ENCODE data around the gene UBE2J1. TPM values are rescaled to one million over a fixed set of nuclear protein-coding genes. Genes with fewer than 3 reads are reported as not detected.
"Not testable (repeated sequence)": the region's sequence is repeated elsewhere in the genome, so short reads cannot be mapped to it uniquely, and the experiment has no call there.

Gene UBE2J1
- total RNA-seq, 3 donors from 2014 or later, result 40.0 to 50.2 (median 42.2) TPM

DNA sequence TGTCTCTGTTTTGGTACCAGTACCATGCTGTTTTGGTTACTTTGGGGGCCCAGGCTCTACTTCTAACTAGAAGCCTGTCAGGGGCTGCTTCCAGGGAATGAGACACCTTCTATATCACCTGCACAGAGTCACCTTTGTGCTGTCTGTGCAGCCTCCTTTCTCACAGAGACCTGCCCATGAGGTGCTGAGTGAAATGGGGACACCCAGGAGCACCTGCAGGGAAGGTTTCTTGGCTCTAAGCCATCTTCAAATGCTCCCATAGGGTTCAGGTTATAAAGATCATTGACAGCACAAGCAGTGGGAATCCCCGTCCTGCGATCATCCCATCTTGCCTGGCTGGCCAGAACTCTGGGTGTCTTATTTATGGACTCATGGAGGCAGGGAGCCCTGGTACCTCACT is 56.5 kb downstream of the UBE2J1 start:
- no peak for ATAC-seq
- Histone ChIP-seq H3K4me1 (ENCODE audit: low read depth) (peaks cover 4% of the 10 kb centered on the region), H3K9me3 (no peaks in the 10 kb centered on the region), H3K4me3 (no peak overlapping the region), H3K36me3 (ENCODE audit: low read depth) (no peaks in the 10 kb centered on the region)
- no peak for DNase-seq
- TF ChIP-seq, protein P1, sequence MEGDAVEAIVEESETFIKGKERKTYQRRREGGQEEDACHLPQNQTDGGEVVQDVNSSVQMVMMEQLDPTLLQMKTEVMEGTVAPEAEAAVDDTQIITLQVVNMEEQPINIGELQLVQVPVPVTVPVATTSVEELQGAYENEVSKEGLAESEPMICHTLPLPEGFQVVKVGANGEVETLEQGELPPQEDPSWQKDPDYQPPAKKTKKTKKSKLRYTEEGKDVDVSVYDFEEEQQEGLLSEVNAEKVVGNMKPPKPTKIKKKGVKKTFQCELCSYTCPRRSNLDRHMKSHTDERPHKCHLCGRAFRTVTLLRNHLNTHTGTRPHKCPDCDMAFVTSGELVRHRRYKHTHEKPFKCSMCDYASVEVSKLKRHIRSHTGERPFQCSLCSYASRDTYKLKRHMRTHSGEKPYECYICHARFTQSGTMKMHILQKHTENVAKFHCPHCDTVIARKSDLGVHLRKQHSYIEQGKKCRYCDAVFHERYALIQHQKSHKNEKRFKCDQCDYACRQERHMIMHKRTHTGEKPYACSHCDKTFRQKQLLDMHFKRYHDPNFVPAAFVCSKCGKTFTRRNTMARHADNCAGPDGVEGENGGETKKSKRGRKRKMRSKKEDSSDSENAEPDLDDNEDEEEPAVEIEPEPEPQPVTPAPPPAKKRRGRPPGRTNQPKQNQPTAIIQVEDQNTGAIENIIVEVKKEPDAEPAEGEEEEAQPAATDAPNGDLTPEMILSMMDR (IDR thresholded peaks at IDR 0.05), result no peak
- intact Hi-C loops (cut with DNase I, micrococcal nuclease), result no loop called here

DNA sequence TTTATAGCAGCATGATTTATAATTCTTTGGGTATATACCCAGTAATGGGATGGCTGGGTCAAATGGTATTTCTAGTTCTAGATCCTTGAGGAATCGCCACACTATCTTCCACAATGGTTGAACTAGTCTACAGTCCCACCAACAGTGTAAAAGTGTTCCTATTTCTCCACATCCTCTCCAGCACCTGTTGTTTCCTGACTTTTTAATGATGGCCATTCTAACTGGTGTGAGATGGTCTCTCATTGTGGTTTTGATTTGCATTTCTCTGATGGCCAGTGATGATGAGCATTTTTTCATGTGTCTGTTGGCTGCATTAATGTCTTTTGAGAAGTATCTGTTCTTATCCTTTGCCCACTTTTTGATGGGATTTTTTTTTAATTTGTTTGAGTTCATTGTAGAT is 57.4 kb downstream of the UBE2J1 start:
- DNase-seq; H3K4me3 ChIP-seq; H3K9me3 ChIP-seq; H3K36me3 ChIP-seq (ENCODE audit: low read depth); ATAC-seq; H3K4me1 ChIP-seq (ENCODE audit: low read depth); intact Hi-C loops (cut with DNase I, micrococcal nuclease): not testable (repeated sequence)

DNA sequence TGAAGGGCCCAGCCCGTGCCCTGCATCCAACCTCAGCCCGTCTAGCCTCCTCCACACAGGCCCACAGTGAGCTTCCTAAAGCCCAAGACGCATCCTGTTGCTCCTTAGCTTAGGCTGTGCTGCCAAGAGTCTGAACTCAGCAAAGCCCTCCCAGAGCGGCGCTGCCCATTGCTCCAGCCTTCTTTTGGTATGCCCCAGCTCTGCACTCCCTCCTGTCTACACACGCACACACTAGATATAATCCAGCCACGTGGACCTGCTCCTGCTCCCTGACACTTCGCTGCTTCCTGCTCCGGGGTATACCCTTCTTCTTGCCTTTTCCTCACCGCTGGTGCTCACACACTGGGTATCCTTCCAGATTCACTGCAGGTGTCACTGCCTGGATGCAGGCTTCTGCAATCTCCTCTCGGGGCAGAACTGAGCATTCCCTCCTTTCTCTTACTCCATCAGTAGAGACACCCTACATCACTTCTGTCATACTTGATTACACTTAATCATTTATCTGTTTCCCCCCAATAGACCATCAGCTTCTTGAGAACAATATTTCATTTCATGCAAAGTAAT is 61.2 kb downstream of the UBE2J1 start:
- no peaks in the 10 kb centered on the region for H3K36me3 ChIP-seq (ENCODE audit: low read depth)
- TF ChIP-seq, protein P1 (IDR thresholded peaks at IDR 0.05), result no peak
- H3K4me1 ChIP-seq (ENCODE audit: low read depth), result no peaks in the 10 kb centered on the region
- no peak for DNase-seq
- H3K9me3 ChIP-seq, result no peaks in the 10 kb centered on the region
- intact Hi-C loops (cut with DNase I, micrococcal nuclease), result no loop called here
- peak; percentile 20 for ATAC-seq
- H3K4me3 ChIP-seq, result no peak overlapping the region

DNA sequence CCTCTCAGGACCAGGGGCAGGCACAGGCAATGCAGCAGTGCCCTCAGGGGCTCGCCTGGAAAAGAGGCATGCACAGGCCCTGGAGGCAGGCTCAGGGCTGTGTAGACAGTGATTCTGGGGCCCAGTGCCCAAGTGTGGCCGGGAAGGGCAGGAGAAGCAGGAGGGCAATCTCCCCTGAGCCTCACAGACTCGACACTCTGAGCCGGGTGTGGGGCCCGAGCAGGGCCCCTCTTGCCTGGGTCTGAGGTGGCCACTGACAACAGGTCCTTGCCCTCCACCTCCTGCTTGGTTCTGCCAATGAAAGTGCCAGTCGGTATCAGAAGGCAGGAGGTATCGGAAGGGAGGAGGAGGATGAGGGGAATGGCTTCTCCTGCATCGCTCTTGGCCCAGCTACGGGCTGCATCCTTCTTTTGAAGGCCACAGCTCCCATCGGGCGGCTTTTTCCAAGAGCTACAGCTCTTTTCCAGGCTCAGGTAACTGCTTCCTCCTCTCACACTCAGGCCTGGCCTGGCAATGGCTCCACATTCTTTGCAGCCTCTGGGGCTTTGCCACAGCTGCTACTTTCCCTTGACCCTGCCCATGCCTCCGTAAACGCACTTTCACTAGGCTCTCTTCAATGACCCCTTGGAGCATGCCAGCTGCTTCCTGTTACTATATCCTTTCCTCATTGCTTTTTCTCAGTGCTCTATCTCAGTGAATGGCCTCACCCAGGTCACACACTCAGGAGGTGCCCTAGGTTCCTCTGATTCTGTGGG is 61.9 kb downstream of the UBE2J1 start:
- Histone ChIP-seq H3K4me3 (no peak overlapping the region), H3K4me1 (ENCODE audit: low read depth) (no peaks in the 10 kb centered on the region), H3K36me3 (ENCODE audit: low read depth) (no peaks in the 10 kb centered on the region), H3K9me3 (no peaks in the 10 kb centered on the region)
- intact Hi-C loops (cut with DNase I, micrococcal nuclease), result no loop called here
- TF ChIP-seq, protein P1 (IDR thresholded peaks at IDR 0.05), result no peak
- peak; percentile 42 for ATAC-seq
- no peak for DNase-seq

DNA sequence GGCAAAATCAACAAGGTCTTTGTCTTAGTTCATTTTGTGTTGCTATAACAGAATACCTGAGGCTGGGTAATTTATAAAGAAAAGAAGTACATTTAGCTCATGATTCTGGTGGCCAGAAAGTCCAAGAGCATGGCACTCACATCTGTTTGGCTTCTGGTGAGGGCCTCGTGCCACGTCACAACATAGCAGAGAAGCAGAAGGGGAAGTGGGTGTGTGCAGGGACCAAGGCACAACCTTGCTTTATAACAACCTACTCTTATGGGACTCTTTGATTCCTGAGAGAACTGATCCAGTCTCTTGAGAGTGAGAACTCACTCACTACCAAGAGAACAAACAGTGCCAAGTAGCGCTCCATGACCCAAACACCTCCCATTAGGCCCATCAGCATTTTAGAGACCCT is 62.8 kb downstream of the UBE2J1 start:
- Histone ChIP-seq H3K4me1 (ENCODE audit: low read depth) (no peaks in the 10 kb centered on the region), H3K36me3 (ENCODE audit: low read depth) (no peaks in the 10 kb centered on the region), H3K9me3 (no peaks in the 10 kb centered on the region), H3K4me3 (no peak overlapping the region)
- no peak for DNase-seq
- intact Hi-C loops (cut with DNase I, micrococcal nuclease), result no loop called here
- ATAC-seq, result no peak
- TF ChIP-seq, protein P1 (IDR thresholded peaks at IDR 0.05), result no peak

DNA sequence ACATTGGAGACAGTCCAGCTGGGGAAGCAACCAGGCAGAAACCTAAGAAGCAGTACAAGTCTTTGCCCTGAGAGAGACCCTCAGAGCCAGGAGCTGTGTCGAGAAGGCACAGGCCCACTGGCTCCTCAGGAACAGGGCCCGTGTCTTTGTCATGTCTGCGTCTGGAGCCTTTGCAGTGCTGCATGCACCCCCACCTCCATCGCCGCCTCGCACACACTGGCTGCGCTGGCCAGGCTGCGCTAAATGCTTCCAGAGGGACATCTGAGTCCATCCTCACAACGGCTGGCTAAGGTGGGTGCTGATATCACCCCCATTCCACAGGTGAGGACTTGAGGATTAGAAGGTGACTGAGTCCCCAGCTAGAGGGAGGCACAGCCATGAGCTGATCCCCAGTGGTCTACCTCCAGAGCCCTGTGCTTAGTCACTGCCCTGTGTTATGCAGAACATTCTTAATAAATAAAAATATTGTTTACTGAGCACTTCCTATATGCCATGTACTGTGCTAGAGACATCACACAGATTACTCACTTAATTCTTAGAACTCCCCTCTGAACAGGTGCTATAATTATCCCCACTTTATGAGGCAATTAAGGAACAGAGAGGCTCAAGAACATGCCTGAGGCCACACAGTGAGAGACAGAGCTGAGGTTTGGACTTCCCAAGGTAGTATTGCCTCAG is 65.0 kb downstream of the UBE2J1 start:
- Histone ChIP-seq H3K4me3 (no peak overlapping the region), H3K36me3 (ENCODE audit: low read depth) (no peaks in the 10 kb centered on the region), H3K4me1 (ENCODE audit: low read depth) (no peaks in the 10 kb centered on the region), H3K9me3 (no peaks in the 10 kb centered on the region)
- DNase-seq (no peak), ATAC-seq (no peak)
- TF ChIP-seq, protein P1 (IDR thresholded peaks at IDR 0.05), result no peak
- intact Hi-C loops (cut with DNase I, micrococcal nuclease), result no loop called here
